CD4-positive, alpha-beta T cell treated with Interleukin-1 beta for 1 hour (primary cell): ENCODE results near the gene RAP1A.
"Not testable (repeated sequence)": the region's sequence is repeated elsewhere in the genome, so short reads cannot be mapped to it uniquely, and the experiment has no call there.

Source experiments
- DNase-seq, 2 donors: peaks; one replicate each; pipeline ENCODE4 v3.0.0-alpha.2; 2020 to 2022

RAP1A gene

GRCh38 chr1:111631502-111631901 lies 11.9 kb downstream of the RAP1A start:
- no peak for DNase-seq

- not testable (repeated sequence) for DNase-seq
Observed at GRCh38 chr1:111632771-111633170, 13.2 kb downstream of the RAP1A start.

- no peak for DNase-seq
Observed at GRCh38 chr1:111633736-111634247, 14.2 kb downstream of the RAP1A start.

- DNase-seq, result no peak
Observed at GRCh38 chr1:111635324-111636009, 15.9 kb downstream of the RAP1A start.

GRCh38 chr1:111638320-111638719 lies 18.7 kb downstream of the RAP1A start:
- DNase-seq, result no peak

GRCh38 chr1:111639602-111640198 lies 20.1 kb downstream of the RAP1A start:
- no peak for DNase-seq

- DNase-seq, result no peak
Observed at GRCh38 chr1:111643097-111643496, 23.5 kb downstream of the RAP1A start.

GRCh38 chr1:111643696-111644095 lies 24.1 kb downstream of the RAP1A start:
- no peak for DNase-seq

- no peak for DNase-seq
Observed at GRCh38 chr1:111644506-111644905, 24.9 kb downstream of the RAP1A start.

GRCh38 chr1:111647736-111648135 lies 28.1 kb downstream of the RAP1A start:
- no peak for DNase-seq

- no peak for DNase-seq
Observed at GRCh38 chr1:111648806-111649205, 29.2 kb downstream of the RAP1A start.

GRCh38 chr1:111649227-111649626 lies 29.6 kb downstream of the RAP1A start:
- no peak for DNase-seq

GRCh38 chr1:111649648-111650047 lies 30.1 kb downstream of the RAP1A start:
- no peak for DNase-seq

- DNase-seq, result no peak
Observed at GRCh38 chr1:111653709-111654108, 34.1 kb downstream of the RAP1A start.

- DNase-seq, result no peak
Observed at GRCh38 chr1:111654839-111655238, 35.2 kb downstream of the RAP1A start.

GRCh38 chr1:111656086-111657017 lies 36.8 kb downstream of the RAP1A start:
- DNase-seq, result peak in 1 of 2 donors; percentile 39

GRCh38 chr1:111658622-111659021 lies 39.0 kb downstream of the RAP1A start:
- DNase-seq, result no peak

GRCh38 chr1:111660204-111661150 lies 40.9 kb downstream of the RAP1A start:
- no peak for DNase-seq

GRCh38 chr1:111664652-111665051 lies 45.1 kb downstream of the RAP1A start:
- no peak for DNase-seq

- DNase-seq, result no peak
Observed at GRCh38 chr1:111665497-111665896, 45.9 kb downstream of the RAP1A start.

GRCh38 chr1:111666828-111667227 lies 47.2 kb downstream of the RAP1A start:
- DNase-seq, result no peak

- DNase-seq, result no peak
Observed at GRCh38 chr1:111669268-111669667, 49.7 kb downstream of the RAP1A start.
